ENCODE data around the gene DNAJC13.
"Not testable (repeated sequence)": the region's sequence is repeated elsewhere in the genome, so short reads cannot be mapped to it uniquely, and the experiment has no call there.

DNAJC13 gene

DNA sequence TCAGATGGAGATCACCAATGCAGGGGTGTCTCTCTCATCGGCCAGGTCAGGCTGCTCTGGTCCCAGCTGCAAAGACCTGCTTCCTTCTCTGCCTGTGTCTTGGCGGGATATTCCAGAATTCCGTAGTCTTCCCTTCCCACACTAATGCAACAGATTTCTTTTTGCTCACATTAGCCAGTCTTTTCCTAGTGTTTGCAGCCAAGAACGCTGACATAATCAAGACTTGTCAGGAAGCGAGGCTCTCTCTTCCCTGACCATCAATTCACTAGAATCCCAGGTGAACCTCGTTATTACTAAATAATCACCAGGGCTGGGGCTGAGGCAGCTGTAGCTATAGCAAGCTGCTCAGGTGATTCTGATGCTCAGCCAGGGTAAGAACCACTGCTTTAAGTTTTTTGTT lies 136.5 kb downstream of the DNAJC13 start:
- Histone ChIP-seq H3K4me1 (ENCODE audit: insufficient read depth, insufficient read length) (peaks cover 2% of the 10 kb centered on the region), H3K4me3 (ENCODE audit: insufficient read length, low read depth) (no peak overlapping the region), H3K27me3 (ENCODE audit: insufficient read depth, insufficient read length) (no peaks in the 10 kb centered on the region), H3K9ac (ENCODE audit: insufficient read length, low read depth) (no peak overlapping the region), H3K36me3 (ENCODE audit: insufficient read depth, insufficient read length, low read length) (no peaks in the 10 kb centered on the region), H3K9me3 (ENCODE audit: insufficient read depth, low read length) (no peaks in the 10 kb centered on the region)
- TF ChIP-seq ZNF274 (IDR thresholded peaks at IDR 0.05; ENCODE audit: low read depth, low read length), result no peak
- no peak for TF ChIP-seq YY1 (IDR thresholded peaks at IDR 0.05; ENCODE audit: insufficient read depth, insufficient read length)
- TF ChIP-seq SUZ12 (IDR thresholded peaks at IDR 0.05; ENCODE audit: extremely low read depth, insufficient read depth, insufficient read length), result no peak
- DNase-seq (ENCODE audit: low read depth, low spot score), result no peak

DNA sequence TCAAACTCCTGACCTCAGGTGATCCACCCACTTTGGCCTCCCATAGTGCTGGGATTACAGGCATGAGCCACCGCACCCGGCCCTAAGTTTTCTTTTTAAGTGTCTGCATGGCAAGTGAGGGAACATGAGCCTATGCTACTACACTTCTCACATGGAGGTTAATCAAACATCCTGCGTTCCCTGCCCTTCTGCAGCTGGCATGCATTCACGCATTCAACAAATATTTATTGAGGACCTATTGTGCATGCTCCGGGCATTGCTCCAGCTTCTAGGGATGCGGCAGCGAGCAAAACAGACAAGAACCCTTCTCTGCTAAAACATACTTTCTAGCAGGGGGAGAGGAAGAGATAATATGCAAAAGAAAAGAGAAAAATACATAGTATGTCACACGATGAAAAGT lies 137.1 kb downstream of the DNAJC13 start:
- TF ChIP-seq ZNF274 (IDR thresholded peaks at IDR 0.05; ENCODE audit: low read depth, low read length) (no peak), YY1 (IDR thresholded peaks at IDR 0.05; ENCODE audit: insufficient read depth, insufficient read length) (no peak), SUZ12 (IDR thresholded peaks at IDR 0.05; ENCODE audit: extremely low read depth, insufficient read depth, insufficient read length) (no peak)
- Histone ChIP-seq H3K9ac (ENCODE audit: insufficient read length, low read depth) (no peak overlapping the region), H3K9me3 (ENCODE audit: insufficient read depth, low read length) (no peaks in the 10 kb centered on the region), H3K4me3 (ENCODE audit: insufficient read length, low read depth) (no peak overlapping the region), H3K4me1 (ENCODE audit: insufficient read depth, insufficient read length) (peaks cover 2% of the 10 kb centered on the region), H3K27me3 (ENCODE audit: insufficient read depth, insufficient read length) (no peaks in the 10 kb centered on the region), H3K36me3 (ENCODE audit: insufficient read depth, insufficient read length, low read length) (no peaks in the 10 kb centered on the region)
- DNase-seq (ENCODE audit: low read depth, low spot score), result no peak

DNA sequence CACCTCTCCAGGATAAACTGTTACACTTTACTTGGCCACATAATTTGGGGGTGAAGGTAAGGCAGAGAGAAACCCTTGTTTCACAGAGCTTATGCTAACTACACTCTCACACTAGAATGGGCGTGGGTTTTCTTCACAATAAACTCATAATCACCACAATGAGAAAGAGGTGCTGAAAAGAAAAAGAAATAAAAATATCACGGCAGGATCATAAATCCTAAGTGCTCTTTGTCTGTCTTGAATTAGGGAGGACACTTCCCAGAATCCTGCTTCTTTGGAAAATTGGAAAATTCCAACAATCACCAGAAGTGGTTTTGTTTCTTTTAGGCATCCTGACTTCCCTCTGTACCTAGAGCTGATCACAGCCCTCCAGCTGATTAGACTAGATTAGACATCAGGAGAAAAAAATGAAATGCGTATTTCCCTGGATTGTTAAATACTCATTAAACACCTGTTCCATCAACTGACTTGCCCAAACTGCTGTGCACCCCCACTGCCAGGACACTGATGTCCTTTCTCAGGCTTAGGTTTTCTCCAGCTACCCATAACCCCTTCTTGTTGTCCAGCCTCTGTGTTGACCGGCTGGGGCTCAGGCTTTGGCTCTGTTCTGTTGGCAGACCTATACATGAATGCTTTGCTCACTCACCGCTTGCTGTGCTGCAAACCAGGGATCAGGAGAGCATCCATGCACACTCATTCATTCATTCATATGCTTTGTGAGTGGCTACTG lies 138.2 kb downstream of the DNAJC13 start:
- no peaks in the 10 kb centered on the region for H3K27me3 ChIP-seq (ENCODE audit: insufficient read depth, insufficient read length)
- no peak for DNase-seq (ENCODE audit: low read depth, low spot score)
- no peaks in the 10 kb centered on the region for H3K9me3 ChIP-seq (ENCODE audit: insufficient read depth, low read length)
- no peak for TF ChIP-seq SUZ12 (IDR thresholded peaks at IDR 0.05; ENCODE audit: extremely low read depth, insufficient read depth, insufficient read length)
- no peak for TF ChIP-seq ZNF274 (IDR thresholded peaks at IDR 0.05; ENCODE audit: low read depth, low read length)
- H3K9ac ChIP-seq (ENCODE audit: insufficient read length, low read depth), result no peak overlapping the region
- H3K36me3 ChIP-seq (ENCODE audit: insufficient read depth, insufficient read length, low read length), result no peaks in the 10 kb centered on the region
- no peak overlapping the region for H3K4me3 ChIP-seq (ENCODE audit: insufficient read length, low read depth)
- peaks cover 2% of the 10 kb centered on the region for H3K4me1 ChIP-seq (ENCODE audit: insufficient read depth, insufficient read length)

DNA sequence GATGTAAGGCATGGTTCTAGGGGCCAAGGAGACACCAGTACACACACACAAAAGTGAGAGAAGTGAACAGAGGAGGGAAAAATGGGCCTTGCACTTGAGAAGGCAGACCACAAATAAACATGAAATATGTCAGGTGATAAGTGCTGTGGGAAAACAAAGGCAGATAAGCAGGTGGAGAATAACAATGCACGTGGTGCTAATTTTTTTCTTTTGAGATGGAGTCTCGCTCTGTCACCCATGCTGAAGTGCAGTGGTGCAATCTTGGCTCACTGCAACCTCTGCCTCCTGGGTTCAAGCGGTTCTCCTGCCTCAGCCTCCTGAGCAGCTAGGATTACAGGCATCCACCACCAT lies 138.7 kb downstream of the DNAJC13 start:
- not testable (repeated sequence) for H3K27me3 ChIP-seq (ENCODE audit: insufficient read depth, insufficient read length); H3K4me3 ChIP-seq (ENCODE audit: insufficient read length, low read depth); H3K4me1 ChIP-seq (ENCODE audit: insufficient read depth, insufficient read length); DNase-seq (ENCODE audit: low read depth, low spot score); H3K9ac ChIP-seq (ENCODE audit: insufficient read length, low read depth); H3K36me3 ChIP-seq (ENCODE audit: insufficient read depth, insufficient read length, low read length); H3K9me3 ChIP-seq (ENCODE audit: insufficient read depth, low read length)

DNA sequence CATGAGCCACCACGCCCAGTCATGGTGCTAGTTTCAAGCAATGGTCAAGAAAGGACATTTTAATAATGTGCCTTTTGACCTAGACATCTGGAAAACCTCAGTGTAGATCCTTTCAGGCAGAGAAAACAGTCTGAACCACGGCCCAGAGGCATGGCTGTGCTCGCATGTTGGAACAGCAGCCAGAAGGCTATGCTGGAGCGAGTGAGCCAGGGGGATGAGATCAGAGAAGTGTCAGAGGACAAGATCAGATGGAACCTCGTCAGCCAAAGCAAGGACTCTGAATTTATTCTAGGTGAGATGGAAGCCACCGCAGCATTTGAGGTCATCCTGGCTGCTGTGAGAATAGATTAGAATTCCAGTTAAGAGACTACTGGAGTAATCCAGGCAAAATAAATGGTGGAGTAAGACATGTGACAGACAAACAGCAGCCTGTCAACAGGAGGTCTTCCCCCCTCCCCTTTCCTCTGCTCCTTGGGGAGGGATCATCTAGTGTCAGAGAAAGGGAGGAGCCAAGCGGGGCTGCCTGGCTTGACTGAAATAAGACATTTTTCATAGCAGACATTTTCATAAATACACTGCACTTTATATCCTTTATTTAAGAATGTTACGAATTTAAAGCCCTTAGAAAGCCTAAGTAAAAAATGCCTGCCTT lies 139.3 kb downstream of the DNAJC13 start:
- DNase-seq (ENCODE audit: low read depth, low spot score), result no peak

DNA sequence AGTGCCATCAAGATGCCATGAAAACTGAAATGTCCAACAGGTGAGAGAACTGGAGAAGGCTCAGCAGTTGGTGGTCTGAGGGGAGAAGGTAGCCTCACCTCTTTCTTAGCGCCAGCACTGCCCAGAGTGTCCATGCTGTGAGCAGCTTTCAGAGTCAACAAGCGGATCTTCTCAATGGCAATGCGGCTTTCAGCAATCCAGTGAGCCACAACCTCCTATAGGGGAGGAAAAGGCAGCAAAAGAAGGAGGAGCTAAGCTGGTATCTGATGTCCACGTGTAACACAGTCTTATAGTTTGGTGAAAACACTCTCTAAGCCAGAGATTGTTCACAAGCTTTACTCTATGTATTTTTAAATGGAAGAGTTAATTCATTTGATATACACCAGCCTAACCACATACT lies 143.7 kb downstream of the DNAJC13 start:
- Histone ChIP-seq H3K27me3 (ENCODE audit: insufficient read depth, insufficient read length) (no peaks in the 10 kb centered on the region), H3K4me3 (ENCODE audit: insufficient read length, low read depth) (no peak overlapping the region), H3K4me1 (ENCODE audit: insufficient read depth, insufficient read length) (no peaks in the 10 kb centered on the region), H3K9me3 (ENCODE audit: insufficient read depth, low read length) (no peaks in the 10 kb centered on the region), H3K9ac (ENCODE audit: insufficient read length, low read depth) (no peak overlapping the region), H3K36me3 (ENCODE audit: insufficient read depth, insufficient read length, low read length) (peaks cover 3% of the 10 kb centered on the region)
- no peak for TF ChIP-seq SUZ12 (IDR thresholded peaks at IDR 0.05; ENCODE audit: extremely low read depth, insufficient read depth, insufficient read length)
- no peak for TF ChIP-seq YY1 (IDR thresholded peaks at IDR 0.05; ENCODE audit: insufficient read depth, insufficient read length)
- no peak for TF ChIP-seq ZNF274 (IDR thresholded peaks at IDR 0.05; ENCODE audit: low read depth, low read length)
- no peak for DNase-seq (ENCODE audit: low read depth, low spot score)

More for the DNA sequence above, 139.3 kb downstream of the DNAJC13 start:
- Histone ChIP-seq H3K9me3 (ENCODE audit: insufficient read depth, low read length) (no peaks in the 10 kb centered on the region), H3K27me3 (ENCODE audit: insufficient read depth, insufficient read length) (no peaks in the 10 kb centered on the region), H3K4me3 (ENCODE audit: insufficient read length, low read depth) (no peak overlapping the region), H3K9ac (ENCODE audit: insufficient read length, low read depth) (no peak overlapping the region), H3K4me1 (ENCODE audit: insufficient read depth, insufficient read length) (peaks cover 2% of the 10 kb centered on the region), H3K36me3 (ENCODE audit: insufficient read depth, insufficient read length, low read length) (peaks cover 3% of the 10 kb centered on the region)
- TF ChIP-seq SUZ12 (IDR thresholded peaks at IDR 0.05; ENCODE audit: extremely low read depth, insufficient read depth, insufficient read length), result no peak

DNA sequence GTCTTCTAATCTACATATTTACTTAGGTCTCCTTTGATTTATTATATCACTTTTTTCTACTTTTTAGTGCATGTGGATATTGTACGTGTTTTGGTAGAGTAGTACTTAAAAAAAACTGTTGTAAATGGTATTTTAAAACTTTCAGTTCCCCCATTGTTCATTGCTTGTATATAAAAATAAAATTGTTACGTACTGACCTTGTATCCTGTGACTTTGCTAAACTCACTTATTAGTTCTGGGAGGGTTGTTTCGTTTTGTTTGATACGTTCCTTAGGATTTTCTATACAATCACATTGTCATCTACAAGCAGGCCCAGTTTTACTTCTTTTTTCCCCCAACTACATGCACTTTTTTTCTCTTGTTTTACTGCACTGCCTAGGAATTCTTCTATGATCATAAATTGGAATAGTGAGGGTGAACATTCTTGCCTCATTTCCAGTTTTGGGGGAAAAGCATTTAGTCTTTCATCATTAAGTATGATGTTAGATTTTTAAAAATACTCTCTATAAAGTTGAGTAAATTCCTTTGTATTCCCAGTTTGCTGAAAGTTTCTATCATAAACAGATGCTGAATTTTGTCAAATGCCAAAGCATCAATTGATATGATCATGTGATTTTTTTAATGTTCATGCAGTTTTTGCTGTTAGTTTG lies 146.2 kb downstream of the DNAJC13 start:
- H3K36me3 ChIP-seq (ENCODE audit: insufficient read depth, insufficient read length, low read length), result peaks cover 3% of the 10 kb centered on the region
- no peaks in the 10 kb centered on the region for H3K4me1 ChIP-seq (ENCODE audit: insufficient read depth, insufficient read length)
- no peak overlapping the region for H3K4me3 ChIP-seq (ENCODE audit: insufficient read length, low read depth)
- DNase-seq (ENCODE audit: low read depth, low spot score), result no peak
- TF ChIP-seq SUZ12 (IDR thresholded peaks at IDR 0.05; ENCODE audit: extremely low read depth, insufficient read depth, insufficient read length) (no peak), ZNF274 (IDR thresholded peaks at IDR 0.05; ENCODE audit: low read depth, low read length) (no peak), YY1 (IDR thresholded peaks at IDR 0.05; ENCODE audit: insufficient read depth, insufficient read length) (no peak)
- H3K9me3 ChIP-seq (ENCODE audit: insufficient read depth, low read length), result no peaks in the 10 kb centered on the region
- no peaks in the 10 kb centered on the region for H3K27me3 ChIP-seq (ENCODE audit: insufficient read depth, insufficient read length)
- H3K9ac ChIP-seq (ENCODE audit: insufficient read length, low read depth), result no peak overlapping the region
